Sigmoid colon (tissue), 4 donors: ENCODE results near the gene KCTD19.
"Not testable (repeated sequence)": the region's sequence is repeated elsewhere in the genome, so short reads cannot be mapped to it uniquely, and the experiment has no call there.

Experiments used
- POLR2AphosphoS5 ChIP-seq, 4 donors: sonication (generic); formaldehyde crosslinking; IDR thresholded peaks; one replicate each; pipeline ENCODE4 v1.6.1; 2017; ENCODE audit warnings: antibody characterized with exemption in 4 of 4
- TF ChIP-seq, protein P1 (sequence below), 4 experiments: fragments of 450-650 bp in 3 of 4; fragments of 200-600 bp in 1 of 4; IDR thresholded peaks; one replicate each; pipeline ENCODE4 v1.5.1; 2016 to 2019; ENCODE audit warnings: antibody characterized with exemption in 4 of 4, mild to moderate bottlenecking in 3 of 4, moderate library complexity in 2 of 4

DNA sequence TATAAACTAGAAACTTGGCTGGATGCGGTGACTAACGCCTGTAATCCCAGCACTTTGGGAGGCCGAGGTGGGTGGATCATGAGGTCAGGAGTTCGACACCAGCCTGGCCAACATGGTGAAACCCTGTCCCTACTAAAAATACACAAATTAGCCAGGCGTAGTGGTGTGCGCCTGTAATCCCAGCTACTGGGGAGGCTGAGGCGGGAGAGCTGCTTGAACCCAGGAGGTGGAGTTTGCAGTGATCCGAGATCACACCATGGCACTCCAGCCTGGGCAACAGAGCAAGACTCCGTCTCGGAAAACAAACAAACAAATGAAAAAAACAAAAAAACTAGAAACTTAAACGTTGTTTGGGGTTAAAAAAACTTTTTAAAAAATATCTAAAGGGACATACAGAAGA lies 49.5 kb upstream of the KCTD19 start:
- TF ChIP-seq, protein P1, sequence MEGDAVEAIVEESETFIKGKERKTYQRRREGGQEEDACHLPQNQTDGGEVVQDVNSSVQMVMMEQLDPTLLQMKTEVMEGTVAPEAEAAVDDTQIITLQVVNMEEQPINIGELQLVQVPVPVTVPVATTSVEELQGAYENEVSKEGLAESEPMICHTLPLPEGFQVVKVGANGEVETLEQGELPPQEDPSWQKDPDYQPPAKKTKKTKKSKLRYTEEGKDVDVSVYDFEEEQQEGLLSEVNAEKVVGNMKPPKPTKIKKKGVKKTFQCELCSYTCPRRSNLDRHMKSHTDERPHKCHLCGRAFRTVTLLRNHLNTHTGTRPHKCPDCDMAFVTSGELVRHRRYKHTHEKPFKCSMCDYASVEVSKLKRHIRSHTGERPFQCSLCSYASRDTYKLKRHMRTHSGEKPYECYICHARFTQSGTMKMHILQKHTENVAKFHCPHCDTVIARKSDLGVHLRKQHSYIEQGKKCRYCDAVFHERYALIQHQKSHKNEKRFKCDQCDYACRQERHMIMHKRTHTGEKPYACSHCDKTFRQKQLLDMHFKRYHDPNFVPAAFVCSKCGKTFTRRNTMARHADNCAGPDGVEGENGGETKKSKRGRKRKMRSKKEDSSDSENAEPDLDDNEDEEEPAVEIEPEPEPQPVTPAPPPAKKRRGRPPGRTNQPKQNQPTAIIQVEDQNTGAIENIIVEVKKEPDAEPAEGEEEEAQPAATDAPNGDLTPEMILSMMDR (IDR thresholded peaks at IDR 0.05) = not testable (repeated sequence)
- not testable (repeated sequence) for TF ChIP-seq POLR2AphosphoS5 (IDR thresholded peaks at IDR 0.05)
